GM23338 (cell line): ENCODE measurements around the gene NCAPG. TPM values are rescaled to one million over a fixed set of nuclear protein-coding genes. Genes with fewer than 3 reads are reported as not detected.

Source experiments
- ATAC-seq: fragments of 200-7000 bp; cut with Tn5 transposase; 3 replicates; pipeline ENCODE4 v1.9.1; 2020
- DNase-seq: peaks from one replicate; pipeline ENCODE4 v3.0.0-alpha.2; 2015; ENCODE audit warnings: low spot score
- H2AFZ ChIP-seq: fragments of 200-600 bp; sonication (generic); 2 replicates; pipeline ENCODE4 v1.8.0; 2016; ENCODE audit warnings: antibody characterized with exemption, mild to moderate bottlenecking, moderate library complexity
- H3F3A ChIP-seq: fragments of 200-600 bp; sonication (generic); replicated peaks from 2 replicates; pipeline ENCODE4 v1.8.0; 2017; ENCODE audit warnings: antibody characterized with exemption, mixed run types, low read depth
- H3K27ac ChIP-seq: fragments of 200-600 bp; sonication (generic); 2 replicates; pipeline ENCODE4 v1.6.1; 2016; ENCODE audit warnings: low read depth
- H3K27me3 ChIP-seq: fragments of 200-600 bp; sonication (generic); 2 replicates; pipeline ENCODE4 v1.8.0; 2016; ENCODE audit warnings: mild to moderate bottlenecking, mixed run types, moderate library complexity; ENCODE audit not compliant: insufficient read depth
- H3K36me3 ChIP-seq: fragments of 200-600 bp; sonication (generic); 2 replicates; pipeline ENCODE4 v1.8.0; 2016; ENCODE audit warnings: mild to moderate bottlenecking; ENCODE audit not compliant: insufficient read depth
- H3K4me1 ChIP-seq: fragments of 200-600 bp; sonication (generic); 2 replicates; pipeline ENCODE4 v1.8.0; 2016; ENCODE audit warnings: mild to moderate bottlenecking, moderate library complexity; ENCODE audit not compliant: insufficient read depth
- H3K4me2 ChIP-seq: fragments of 200-600 bp; sonication (generic); 2 replicates; pipeline ENCODE4 v1.7.1; 2017; ENCODE audit warnings: mixed run types
- H3K4me3 ChIP-seq: fragments of 200-600 bp; sonication (generic); 2 replicates; pipeline ENCODE4 v1.6.1; 2016; ENCODE audit warnings: mixed run types
- H3K79me2 ChIP-seq: fragments of 200-600 bp; sonication (generic); replicated peaks from 2 replicates; pipeline ENCODE4 v1.8.0; 2017; ENCODE audit warnings: mild to moderate bottlenecking; ENCODE audit not compliant: insufficient read depth
- H3K9me2 ChIP-seq: fragments of 200-600 bp; sonication (generic); 2 replicates; pipeline ENCODE4 v1.8.0; 2017; ENCODE audit not compliant: insufficient read depth
- H4K20me1 ChIP-seq: fragments of 200-600 bp; sonication (generic); replicated peaks from 2 replicates; pipeline ENCODE4 v1.8.0; 2017; ENCODE audit warnings: mild to moderate bottlenecking; ENCODE audit not compliant: insufficient read depth
- H3K27ac Mint-ChIP-seq: 2 replicates; pipeline ENCODE4 v1.8.0; 2020; ENCODE audit warnings: inconsistent platforms, mild to moderate bottlenecking, moderate library complexity, mixed read lengths
- H3K27me3 Mint-ChIP-seq: 3 replicates; pipeline ENCODE4 v1.8.0; 2022; ENCODE audit warnings: low read depth, mild to moderate bottlenecking, moderate library complexity, mixed read lengths, inconsistent platforms; ENCODE audit not compliant: insufficient read depth, poor library complexity
- H3K36me3 Mint-ChIP-seq: 3 replicates; pipeline ENCODE4 v1.8.0; 2021; ENCODE audit warnings: low read depth, mild to moderate bottlenecking, inconsistent platforms, moderate library complexity, mixed read lengths
- H3K4me1 Mint-ChIP-seq: 3 replicates; pipeline ENCODE4 v1.8.0; 2020; ENCODE audit warnings: mild to moderate bottlenecking, inconsistent platforms, mixed read lengths
- H3K4me3 Mint-ChIP-seq: 3 replicates; pipeline ENCODE4 v1.8.0; 2021; ENCODE audit warnings: moderate library complexity, mild to moderate bottlenecking, inconsistent platforms, mixed read lengths
- H3K9me3 Mint-ChIP-seq: 3 replicates; pipeline ENCODE4 v1.8.0; 2020; ENCODE audit warnings: moderate library complexity, mild to moderate bottlenecking, inconsistent platforms, mixed read lengths
- CREB1 ChIP-seq: fragments of 250-450 bp; sonication (Bioruptor Pico); IDR thresholded peaks from 2 replicates; pipeline ENCODE4 v1.5.0; 2020; ENCODE audit warnings: low read depth, mild to moderate bottlenecking, moderate library complexity
- CTCF ChIP-seq, 2 experiments: fragments of 200-600 bp in 1 of 2; sonication (generic) in 1 of 2; conservative IDR thresholded peaks; 2 replicates each; pipeline versions ENCODE4 v1.5.1 to v1.6.1; 2016 to 2017; ENCODE audit warnings: antibody characterized with exemption in 2 of 2, low read depth in 2 of 2, mild to moderate bottlenecking in 2 of 2, moderate library complexity in 1 of 2
- EZH2 ChIP-seq: fragments of 200-600 bp; sonication (generic); IDR thresholded peaks from one replicate; pipeline ENCODE4 v1.8.0; 2017; ENCODE audit warnings: antibody characterized with exemption, mild to moderate bottlenecking, low read depth; ENCODE audit not compliant: unreplicated experiment
- POLR2AphosphoS5 ChIP-seq: IDR thresholded peaks from 2 replicates; pipeline ENCODE4 v1.6.1; 2016; ENCODE audit warnings: antibody characterized with exemption, low read depth
- STAT1 ChIP-seq: IDR thresholded peaks from one replicate; pipeline ENCODE4 v1.6.1; 2016; ENCODE audit warnings: antibody characterized with exemption; ENCODE audit not compliant: unreplicated experiment
- ZNF114 ChIP-seq: fragments of 250-450 bp; sonication (Bioruptor Pico); IDR thresholded peaks from 2 replicates; pipeline ENCODE4 v1.5.0; 2020; ENCODE audit warnings: mild to moderate bottlenecking, moderate library complexity
- ZNF331 ChIP-seq: fragments of 250-450 bp; sonication (Bioruptor Pico); IDR thresholded peaks from 2 replicates; pipeline ENCODE4 v1.5.0; 2020; ENCODE audit warnings: low read depth, mild to moderate bottlenecking, moderate library complexity
- polyA plus RNA-seq: library from polyadenylated mRNA; unstranded; fragments of >200 nt; fragmentation: Nextera tagmentation; extraction: Ambion mirVana; gene quantifications from 2 replicates; pipeline ENCODE4 v1.2.1, GENCODE V29; 2016
- total RNA-seq: library from RNA; depleted of rRNA; stranded (reverse); fragments of >200 nt; shearing (Covaris generic); gene quantifications from 2 replicates; pipeline ENCODE4 v1.2.3, GENCODE V29; 2014
- TF ChIP-seq, protein P1 (sequence below): IDR thresholded peaks from 2 replicates; pipeline ENCODE4 v1.6.1; 2016; ENCODE audit warnings: antibody characterized with exemption
- TF ChIP-seq, protein P2 (sequence below): IDR thresholded peaks from one replicate; pipeline ENCODE4 v1.6.1; 2018; ENCODE audit warnings: antibody characterized with exemption; ENCODE audit not compliant: unreplicated experiment

NCAPG gene
- total and polyA plus RNA-seq, 2 experiments from 2014 or later = 24.4 to 45.8 TPM

DNA sequence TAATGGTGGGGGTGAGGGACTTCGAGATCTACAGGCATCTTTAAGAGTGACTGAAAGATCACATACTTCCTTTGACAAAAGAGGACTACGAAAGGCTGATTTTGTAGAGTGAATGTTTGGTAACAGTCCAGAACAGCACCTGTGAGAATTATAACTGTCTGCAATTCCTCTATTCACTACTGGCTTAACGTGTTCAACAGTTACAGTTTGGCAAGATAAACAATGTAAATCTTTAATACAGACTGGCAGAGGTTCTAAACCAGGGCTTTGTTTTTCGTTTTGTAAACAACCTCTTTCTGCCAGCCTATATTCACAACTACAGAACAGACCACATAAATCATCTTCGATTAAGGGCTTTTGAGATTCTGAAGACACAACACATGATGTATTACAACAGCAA is 66.9 kb downstream of the NCAPG start (continued):
- TF ChIP-seq STAT1 (no peak), CTCF (conservative IDR thresholded peaks at IDR 0.05; ENCODE audit: low read depth in 2 of 2) (no peak), ZNF331 (CRISPR knock-in tag) (no peak), POLR2AphosphoS5 (no peak), CREB1 (CRISPR knock-in tag) (no peak), ZNF114 (CRISPR knock-in tag) (no peak)
- TF ChIP-seq, protein P1, sequence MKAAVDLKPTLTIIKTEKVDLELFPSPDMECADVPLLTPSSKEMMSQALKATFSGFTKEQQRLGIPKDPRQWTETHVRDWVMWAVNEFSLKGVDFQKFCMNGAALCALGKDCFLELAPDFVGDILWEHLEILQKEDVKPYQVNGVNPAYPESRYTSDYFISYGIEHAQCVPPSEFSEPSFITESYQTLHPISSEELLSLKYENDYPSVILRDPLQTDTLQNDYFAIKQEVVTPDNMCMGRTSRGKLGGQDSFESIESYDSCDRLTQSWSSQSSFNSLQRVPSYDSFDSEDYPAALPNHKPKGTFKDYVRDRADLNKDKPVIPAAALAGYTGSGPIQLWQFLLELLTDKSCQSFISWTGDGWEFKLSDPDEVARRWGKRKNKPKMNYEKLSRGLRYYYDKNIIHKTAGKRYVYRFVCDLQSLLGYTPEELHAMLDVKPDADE = no peak
- TF ChIP-seq, protein P2, sequence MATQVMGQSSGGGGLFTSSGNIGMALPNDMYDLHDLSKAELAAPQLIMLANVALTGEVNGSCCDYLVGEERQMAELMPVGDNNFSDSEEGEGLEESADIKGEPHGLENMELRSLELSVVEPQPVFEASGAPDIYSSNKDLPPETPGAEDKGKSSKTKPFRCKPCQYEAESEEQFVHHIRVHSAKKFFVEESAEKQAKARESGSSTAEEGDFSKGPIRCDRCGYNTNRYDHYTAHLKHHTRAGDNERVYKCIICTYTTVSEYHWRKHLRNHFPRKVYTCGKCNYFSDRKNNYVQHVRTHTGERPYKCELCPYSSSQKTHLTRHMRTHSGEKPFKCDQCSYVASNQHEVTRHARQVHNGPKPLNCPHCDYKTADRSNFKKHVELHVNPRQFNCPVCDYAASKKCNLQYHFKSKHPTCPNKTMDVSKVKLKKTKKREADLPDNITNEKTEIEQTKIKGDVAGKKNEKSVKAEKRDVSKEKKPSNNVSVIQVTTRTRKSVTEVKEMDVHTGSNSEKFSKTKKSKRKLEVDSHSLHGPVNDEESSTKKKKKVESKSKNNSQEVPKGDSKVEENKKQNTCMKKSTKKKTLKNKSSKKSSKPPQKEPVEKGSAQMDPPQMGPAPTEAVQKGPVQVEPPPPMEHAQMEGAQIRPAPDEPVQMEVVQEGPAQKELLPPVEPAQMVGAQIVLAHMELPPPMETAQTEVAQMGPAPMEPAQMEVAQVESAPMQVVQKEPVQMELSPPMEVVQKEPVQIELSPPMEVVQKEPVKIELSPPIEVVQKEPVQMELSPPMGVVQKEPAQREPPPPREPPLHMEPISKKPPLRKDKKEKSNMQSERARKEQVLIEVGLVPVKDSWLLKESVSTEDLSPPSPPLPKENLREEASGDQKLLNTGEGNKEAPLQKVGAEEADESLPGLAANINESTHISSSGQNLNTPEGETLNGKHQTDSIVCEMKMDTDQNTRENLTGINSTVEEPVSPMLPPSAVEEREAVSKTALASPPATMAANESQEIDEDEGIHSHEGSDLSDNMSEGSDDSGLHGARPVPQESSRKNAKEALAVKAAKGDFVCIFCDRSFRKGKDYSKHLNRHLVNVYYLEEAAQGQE = no peak

DNA sequence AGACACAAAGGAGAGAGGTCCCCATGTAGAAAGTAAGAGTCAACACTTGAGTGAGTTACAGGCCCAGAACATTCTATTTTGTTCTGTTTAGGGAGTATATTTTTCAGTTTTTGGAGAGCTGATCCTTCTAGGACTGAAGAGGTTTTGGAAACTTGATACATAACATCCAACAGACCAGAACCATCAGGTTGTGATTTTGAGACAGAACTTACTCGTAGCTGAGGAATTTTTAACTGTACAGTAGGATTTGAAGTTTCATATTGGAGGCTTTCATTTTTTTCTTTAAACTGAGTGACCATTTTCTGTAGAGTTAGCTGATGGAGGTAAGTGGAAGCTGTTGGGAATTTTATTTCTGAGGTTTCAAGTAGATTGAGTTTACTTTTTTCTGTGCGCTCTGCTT is 73.3 kb downstream of the NCAPG start:
- ATAC-seq (no peak), DNase-seq (no peak)
- H4K20me1 ChIP-seq = no peaks in the 10 kb centered on the region
- no peak overlapping the region for H3K27ac ChIP-seq
- H3K4me3 ChIP-seq = no peak overlapping the region
- H2AFZ ChIP-seq = no peak overlapping the region
- Mint-ChIP-seq H3K4me1 (peaks cover 7% of the 10 kb centered on the region; the same call in 2 of the 3 replicates), H3K4me3 (no peak overlapping the region), H3K27me3 (no peaks in the 10 kb centered on the region), H3K9me3 (no peaks in the 10 kb centered on the region), H3K36me3 (no peaks in the 10 kb centered on the region), H3K27ac (no peak overlapping the region)
- no peaks in the 10 kb centered on the region for H3K36me3 ChIP-seq
- H3F3A ChIP-seq = no peaks in the 10 kb centered on the region
- no peaks in the 10 kb centered on the region for H3K27me3 ChIP-seq
- H3K79me2 ChIP-seq = no peaks in the 10 kb centered on the region
- TF ChIP-seq CREB1 (CRISPR knock-in tag) (no peak), EZH2 (no peak), CTCF (conservative IDR thresholded peaks at IDR 0.05; ENCODE audit: low read depth in 2 of 2) (no peak), ZNF331 (CRISPR knock-in tag) (no peak)
- no peak overlapping the region for H3K4me2 ChIP-seq
- H3K4me1 ChIP-seq = 0 out of 2 replicates have a peak, but pooled peaks cover 2% of the 10 kb centered on the region
- no peaks in the 10 kb centered on the region for H3K9me2 ChIP-seq
